Activated CD4-positive, CD25-positive, alpha-beta regulatory T cell treated with anti-CD3 and anti-CD28 coated beads, Interleukin-2, amount 50 U/mL, for 24 hours (primary cell): Measurements from ENCODE around the gene SLC10A2.
"Not testable (repeated sequence)": the region's sequence is repeated elsewhere in the genome, so short reads cannot be mapped to it uniquely, and the experiment has no call there.

Experiments
- ATAC-seq, 2 donors: fragments of 150-1000 bp; cut with Tn5 transposase; one replicate each; pipeline ENCODE4 v1.10.0; 2021; ENCODE audit warnings: mild to moderate bottlenecking in 1 of 2, moderate library complexity in 1 of 2

The SLC10A2 gene

GRCh38 chr13:103066079-103066780 is at the start of gene SLC10A2:
Gene SLC10A2 (minus strand): TSS chr13:103066417. CDS start chr13:103066249, 168 bp downstream.
- ATAC-seq = no peak

GRCh38 chr13:103107580-103107979 is 41.4 kb upstream of the SLC10A2 start:
- ATAC-seq = no peak

- ATAC-seq = no peak
These were observed 38.1 kb upstream of the SLC10A2 start for GRCh38 chr13:103104340-103104739.

- ATAC-seq = not testable (repeated sequence)
These were observed 37.2 kb upstream of the SLC10A2 start for GRCh38 chr13:103103456-103103855.

- no peak for ATAC-seq
These were observed 36.3 kb upstream of the SLC10A2 start for GRCh38 chr13:103102482-103102881.

- ATAC-seq = no peak
These were observed 35.7 kb upstream of the SLC10A2 start for GRCh38 chr13:103101901-103102300.

GRCh38 chr13:103101500-103101899 is 35.3 kb upstream of the SLC10A2 start:
- no peak for ATAC-seq

- ATAC-seq = no peak
These were observed 34.6 kb upstream of the SLC10A2 start for GRCh38 chr13:103100830-103101229.

GRCh38 chr13:103099722-103100293 is 33.6 kb upstream of the SLC10A2 start:
- ATAC-seq = no peak

GRCh38 chr13:103098535-103098934 is 32.3 kb upstream of the SLC10A2 start:
- ATAC-seq = no peak

GRCh38 chr13:103097366-103097928 is 31.2 kb upstream of the SLC10A2 start:
- no peak for ATAC-seq

GRCh38 chr13:103093649-103094048 is 27.4 kb upstream of the SLC10A2 start:
- not testable (repeated sequence) for ATAC-seq

GRCh38 chr13:103087275-103087674 is 21.1 kb upstream of the SLC10A2 start:
- no peak for ATAC-seq

GRCh38 chr13:103081435-103081834 is 15.2 kb upstream of the SLC10A2 start:
- no peak for ATAC-seq

- no peak for ATAC-seq
These were observed 11.9 kb upstream of the SLC10A2 start for GRCh38 chr13:103078158-103078557.

- no peak for ATAC-seq
These were observed 2.6 kb upstream of the SLC10A2 start for GRCh38 chr13:103068836-103069235.

- no peak for ATAC-seq
These were observed 1.7 kb upstream of the SLC10A2 start for GRCh38 chr13:103067751-103068555.

GRCh38 chr13:103066781-103067345 is 646 bp upstream of the SLC10A2 start:
- no peak for ATAC-seq

GRCh38 chr13:103063376-103063775 is 2.8 kb downstream of the SLC10A2 start:
- no peak for ATAC-seq

- no peak for ATAC-seq
These were observed 4.1 kb downstream of the SLC10A2 start for GRCh38 chr13:103062079-103062478.

- ATAC-seq = no peak
These were observed 10.2 kb downstream of the SLC10A2 start for GRCh38 chr13:103056008-103056407.

GRCh38 chr13:103055166-103055565 is 11.1 kb downstream of the SLC10A2 start:
- no peak for ATAC-seq

GRCh38 chr13:103046676-103047075 is 19.5 kb downstream of the SLC10A2 start:
- ATAC-seq = no peak
